ENCODE measurements around the gene ATE1.

DNA sequence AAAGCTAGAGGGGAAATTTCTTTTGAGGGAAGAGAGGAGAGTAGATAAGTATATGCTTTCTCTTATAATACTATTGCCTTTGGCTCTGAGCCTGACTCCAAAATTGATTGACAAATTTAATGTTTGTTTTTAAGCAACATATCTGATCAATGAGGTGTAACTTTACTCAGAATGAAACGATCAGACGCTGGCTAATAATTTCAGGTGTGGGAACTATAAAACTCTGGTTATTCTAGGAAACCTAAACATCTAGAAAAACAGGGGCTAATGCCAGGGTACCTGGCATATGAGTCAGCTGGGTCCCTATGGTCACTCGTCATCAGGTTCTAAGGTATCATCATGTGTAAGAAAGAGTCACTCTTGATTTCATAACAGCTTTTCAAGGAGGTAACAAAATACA is 139.7 kb downstream of the ATE1 start:
- TF ChIP-seq, protein P1, sequence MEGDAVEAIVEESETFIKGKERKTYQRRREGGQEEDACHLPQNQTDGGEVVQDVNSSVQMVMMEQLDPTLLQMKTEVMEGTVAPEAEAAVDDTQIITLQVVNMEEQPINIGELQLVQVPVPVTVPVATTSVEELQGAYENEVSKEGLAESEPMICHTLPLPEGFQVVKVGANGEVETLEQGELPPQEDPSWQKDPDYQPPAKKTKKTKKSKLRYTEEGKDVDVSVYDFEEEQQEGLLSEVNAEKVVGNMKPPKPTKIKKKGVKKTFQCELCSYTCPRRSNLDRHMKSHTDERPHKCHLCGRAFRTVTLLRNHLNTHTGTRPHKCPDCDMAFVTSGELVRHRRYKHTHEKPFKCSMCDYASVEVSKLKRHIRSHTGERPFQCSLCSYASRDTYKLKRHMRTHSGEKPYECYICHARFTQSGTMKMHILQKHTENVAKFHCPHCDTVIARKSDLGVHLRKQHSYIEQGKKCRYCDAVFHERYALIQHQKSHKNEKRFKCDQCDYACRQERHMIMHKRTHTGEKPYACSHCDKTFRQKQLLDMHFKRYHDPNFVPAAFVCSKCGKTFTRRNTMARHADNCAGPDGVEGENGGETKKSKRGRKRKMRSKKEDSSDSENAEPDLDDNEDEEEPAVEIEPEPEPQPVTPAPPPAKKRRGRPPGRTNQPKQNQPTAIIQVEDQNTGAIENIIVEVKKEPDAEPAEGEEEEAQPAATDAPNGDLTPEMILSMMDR (IDR thresholded peaks at IDR 0.05; ENCODE audit: extremely low read depth in 1 of 2, insufficient read depth in 1 of 2, low read depth in 1 of 2, low read length in 2 of 2), result no peak
- no peak for TF ChIP-seq EZH2 (IDR thresholded peaks at IDR 0.05; ENCODE audit: borderline replicate concordance, low read depth, low read length, severe bottlenecking)
- TF ChIP-seq POLR2A (IDR thresholded peaks at IDR 0.05; ENCODE audit: low read depth, low read length), result no peak
- TF ChIP-seq JUN (IDR thresholded peaks at IDR 0.05; ENCODE audit: borderline replicate concordance, insufficient read depth, insufficient read length, low read depth), result no peak
- TF ChIP-seq POLR2AphosphoS5 (IDR thresholded peaks at IDR 0.05; ENCODE audit: insufficient read depth, low read depth, low read length), result no peak
- TF ChIP-seq GATA2 (IDR thresholded peaks at IDR 0.05; ENCODE audit: insufficient read depth, insufficient read length, low read depth, low read length), result no peak
- TF ChIP-seq, protein P2, sequence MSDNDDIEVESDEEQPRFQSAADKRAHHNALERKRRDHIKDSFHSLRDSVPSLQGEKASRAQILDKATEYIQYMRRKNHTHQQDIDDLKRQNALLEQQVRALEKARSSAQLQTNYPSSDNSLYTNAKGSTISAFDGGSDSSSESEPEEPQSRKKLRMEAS (IDR thresholded peaks at IDR 0.05; ENCODE audit: insufficient read depth, insufficient read length), result no peak
- TF ChIP-seq FOS (IDR thresholded peaks at IDR 0.05; ENCODE audit: borderline replicate concordance, insufficient read depth, low read length), result no peak
